Epithelial cell of esophagus (primary cell): Measurements from ENCODE around the gene CDKN2A.

ENCODE experiments used
- DNase-seq: peaks from one replicate; pipeline ENCODE4 v3.0.0; 2010; ENCODE audit warnings: low read depth
- H3K4me3 ChIP-seq: 2 replicates; pipeline ENCODE4 v1.5.1; 2011; ENCODE audit warnings: mild to moderate bottlenecking, low read length, control low read depth
- TF ChIP-seq, protein P1 (sequence below): IDR thresholded peaks from 2 replicates; pipeline ENCODE4 v1.5.1; 2011; ENCODE audit warnings: low read depth, mild to moderate bottlenecking, low read length, control low read depth, inconsistent platforms; ENCODE audit not compliant: insufficient read depth; ENCODE audit errors: missing control alignments

The CDKN2A gene

DNA sequence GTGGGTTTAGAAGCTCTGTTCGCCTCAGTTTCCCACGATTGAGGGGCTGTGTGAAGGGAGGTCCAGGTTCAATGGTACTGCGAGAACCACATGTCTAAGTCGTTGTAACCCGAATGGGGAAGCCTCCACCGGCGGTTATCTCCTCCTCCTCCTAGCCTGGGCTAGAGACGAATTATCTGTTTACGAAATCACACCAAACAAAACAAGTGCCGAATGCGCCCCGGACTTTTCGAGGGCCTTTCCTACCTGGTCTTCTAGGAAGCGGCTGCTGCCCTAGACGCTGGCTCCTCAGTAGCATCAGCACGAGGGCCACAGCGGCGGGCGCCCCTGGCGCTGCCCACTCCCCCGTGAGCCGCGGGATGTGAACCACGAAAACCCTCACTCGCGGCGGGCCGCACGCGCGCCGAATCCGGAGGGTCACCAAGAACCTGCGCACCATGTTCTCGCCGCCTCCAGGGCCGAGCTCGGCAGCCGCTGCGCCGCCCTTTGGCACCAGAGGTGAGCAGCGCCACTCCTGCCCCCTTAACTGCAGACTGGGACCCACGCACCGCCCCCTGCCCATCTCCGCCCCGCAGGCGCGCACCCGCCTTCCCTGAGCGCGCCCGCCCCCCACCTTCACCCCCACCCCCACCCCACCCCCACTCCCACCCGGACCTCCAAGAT lies at the start of gene CDKN2A:
Gene CDKN2A, minus strand, starts transcription at position 500 of the 663 bp plus-strand sequence.
- H3K4me3 ChIP-seq: peak within 1 kb of the TSS; percentile 74
- peak; percentile 53 for DNase-seq
- TF ChIP-seq, protein P1, sequence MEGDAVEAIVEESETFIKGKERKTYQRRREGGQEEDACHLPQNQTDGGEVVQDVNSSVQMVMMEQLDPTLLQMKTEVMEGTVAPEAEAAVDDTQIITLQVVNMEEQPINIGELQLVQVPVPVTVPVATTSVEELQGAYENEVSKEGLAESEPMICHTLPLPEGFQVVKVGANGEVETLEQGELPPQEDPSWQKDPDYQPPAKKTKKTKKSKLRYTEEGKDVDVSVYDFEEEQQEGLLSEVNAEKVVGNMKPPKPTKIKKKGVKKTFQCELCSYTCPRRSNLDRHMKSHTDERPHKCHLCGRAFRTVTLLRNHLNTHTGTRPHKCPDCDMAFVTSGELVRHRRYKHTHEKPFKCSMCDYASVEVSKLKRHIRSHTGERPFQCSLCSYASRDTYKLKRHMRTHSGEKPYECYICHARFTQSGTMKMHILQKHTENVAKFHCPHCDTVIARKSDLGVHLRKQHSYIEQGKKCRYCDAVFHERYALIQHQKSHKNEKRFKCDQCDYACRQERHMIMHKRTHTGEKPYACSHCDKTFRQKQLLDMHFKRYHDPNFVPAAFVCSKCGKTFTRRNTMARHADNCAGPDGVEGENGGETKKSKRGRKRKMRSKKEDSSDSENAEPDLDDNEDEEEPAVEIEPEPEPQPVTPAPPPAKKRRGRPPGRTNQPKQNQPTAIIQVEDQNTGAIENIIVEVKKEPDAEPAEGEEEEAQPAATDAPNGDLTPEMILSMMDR: no peak

DNA sequence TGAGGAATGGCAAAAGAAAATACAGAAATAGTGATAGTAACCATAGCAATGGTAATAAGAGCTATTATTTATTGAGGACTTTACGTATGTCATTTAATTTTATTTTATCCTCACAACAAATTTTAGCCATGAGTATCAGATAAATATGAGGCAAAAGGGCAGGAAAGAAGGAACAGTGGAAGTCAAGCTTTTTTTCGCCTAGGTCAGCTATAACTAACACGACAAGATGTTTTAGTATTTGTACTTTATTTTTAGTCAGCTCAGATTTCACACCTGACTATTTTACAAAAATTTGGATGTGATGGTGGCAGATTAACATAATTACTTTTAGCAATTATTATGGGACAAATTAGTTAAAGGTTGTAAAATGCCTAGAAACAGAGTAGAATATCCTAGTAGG lies 49.7 kb upstream of the CDKN2A start:
- TF ChIP-seq, protein P1: no peak
- DNase-seq: no peak
- no peak overlapping the region for H3K4me3 ChIP-seq

DNA sequence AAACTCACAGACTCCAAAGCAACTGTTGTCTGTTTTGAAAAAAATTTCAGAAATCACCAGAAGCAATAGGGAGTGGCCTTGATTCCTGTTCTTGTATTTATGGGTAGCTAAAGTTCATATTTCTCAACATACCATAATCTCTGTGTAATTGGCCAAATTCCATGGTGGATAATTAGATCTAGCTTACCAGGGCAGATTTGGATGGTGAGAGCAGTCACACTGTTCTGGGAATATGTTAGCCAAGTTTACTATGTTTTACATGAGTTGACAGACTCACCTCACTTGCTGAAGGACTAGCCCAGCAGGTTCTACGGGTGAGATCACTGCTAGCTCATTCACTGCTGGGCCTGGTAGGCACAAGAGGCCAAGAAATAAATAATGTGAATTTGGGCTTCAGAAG lies 47.6 kb upstream of the CDKN2A start:
- DNase-seq: peak; percentile 98
- no peak overlapping the region for H3K4me3 ChIP-seq
- TF ChIP-seq, protein P1: no peak

DNA sequence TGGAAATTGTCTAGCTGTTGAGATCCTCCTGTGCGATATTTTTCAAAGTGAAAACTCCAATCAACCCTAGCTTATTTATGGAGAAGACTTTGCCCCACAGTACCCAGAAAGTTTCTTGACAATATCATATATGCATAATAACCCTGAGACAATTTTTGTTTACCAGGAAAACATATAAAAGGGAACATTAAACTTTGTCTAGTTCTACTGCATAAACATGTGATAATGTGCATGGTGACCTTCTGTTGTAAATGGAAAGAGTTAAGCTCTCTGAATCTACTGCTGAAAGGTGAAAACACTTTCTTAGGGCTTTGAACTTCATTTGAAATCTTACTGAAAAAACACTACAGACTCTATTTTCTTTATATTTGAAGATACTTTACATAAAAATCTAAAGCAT lies 47.2 kb upstream of the CDKN2A start:
- no peak overlapping the region for H3K4me3 ChIP-seq
- TF ChIP-seq, protein P1: no peak

DNA sequence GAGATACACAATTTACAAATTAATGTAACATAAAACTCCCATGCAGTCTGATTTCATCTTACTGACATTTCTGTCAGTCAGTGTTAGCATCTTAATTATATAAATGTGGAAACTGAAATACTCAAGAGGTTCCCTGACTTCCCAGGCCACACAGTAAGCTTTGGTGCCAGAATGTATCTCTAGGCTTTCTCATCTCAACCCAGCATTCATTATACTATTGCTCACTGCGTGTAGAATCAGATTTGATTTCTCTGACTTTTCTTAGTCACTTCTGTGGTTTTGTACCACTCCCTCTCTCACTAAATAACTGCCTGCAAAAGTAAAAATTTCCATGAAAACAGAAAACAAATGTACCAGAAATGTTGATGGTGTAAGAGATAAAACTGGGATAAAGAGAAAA lies 46.6 kb upstream of the CDKN2A start:
- H3K4me3 ChIP-seq: no peak overlapping the region
- DNase-seq: peak; percentile 82
- TF ChIP-seq, protein P1: no peak

More for the DNA sequence above, 47.2 kb upstream of the CDKN2A start:
- no peak for DNase-seq

DNA sequence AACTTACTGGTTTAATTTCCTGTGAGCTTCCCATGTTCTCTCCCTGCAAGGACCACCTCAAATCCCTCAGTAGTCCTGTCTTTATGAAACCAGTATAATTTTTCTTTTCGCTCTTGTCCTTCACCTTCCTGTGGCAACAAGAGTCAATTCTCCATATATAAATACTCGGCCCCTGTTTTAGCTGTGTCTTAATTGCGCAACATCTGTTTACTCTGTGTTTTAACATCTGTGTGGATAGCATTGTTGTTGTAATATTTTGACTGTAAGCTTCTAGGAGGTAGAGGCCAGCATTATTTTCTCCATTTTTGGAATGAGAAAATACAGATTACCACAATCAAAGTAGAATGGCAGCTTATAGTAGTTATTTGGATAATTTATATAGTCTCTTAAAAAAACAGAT lies 45.1 kb upstream of the CDKN2A start:
- peak; percentile 67 for DNase-seq
- TF ChIP-seq, protein P1: no peak
- no peak overlapping the region for H3K4me3 ChIP-seq
